Measurements from ENCODE around the gene GABRG3. TPM values are rescaled to one million over a fixed set of nuclear protein-coding genes. Genes with fewer than 3 reads are reported as not detected.

Gene GABRG3
- total and polyA plus RNA-seq, 2 of the 4 experiments (the other 2 are of a cell fraction) = not detected

GRCh38 chr15:26936502-26936901 lies 34.5 kb upstream of the GABRG3 start:
- Histone ChIP-seq H2AK5ac (ENCODE audit: low read depth, low read length) (no peak overlapping the region), H3K4me2 (ENCODE audit: low read depth, low read length) (no peak overlapping the region), H3K4ac (ENCODE audit: low read depth, low read length) (no peak overlapping the region), H2BK15ac (ENCODE audit: low read depth, low read length) (no peak overlapping the region), H3K27ac (ENCODE audit: insufficient read depth, low read length) (no peak overlapping the region), H3K23ac (ENCODE audit: low read depth, low read length) (no peak overlapping the region), H2AFZ (replicated peaks; ENCODE audit: low read length, poor library complexity) (no peak overlapping the region), H3K56ac (ENCODE audit: extremely low read depth, insufficient read depth, low read length) (no peak overlapping the region), H4K8ac (ENCODE audit: low read depth in 2 of 2, low read length in 2 of 2) (no peak overlapping the region), H2BK120ac (ENCODE audit: low read depth, low read length) (no peak overlapping the region), H2BK5ac (ENCODE audit: low read depth, low read length, poor library complexity, severe bottlenecking) (no peak overlapping the region), H4K5ac (ENCODE audit: low read depth, low read length) (no peak overlapping the region), H2AK9ac (replicated peaks; ENCODE audit: low read depth, low read length, poor library complexity) (no peak overlapping the region), H2BK20ac (ENCODE audit: low read depth, low read length) (no peak overlapping the region), H4K20me1 (ENCODE audit: insufficient read depth, low read length) (no peaks in the 10 kb centered on the region), H3K18ac (ENCODE audit: low read depth, low read length) (no peak overlapping the region), H4K91ac (ENCODE audit: insufficient read depth, low read depth, low read length) (no peak overlapping the region), H3K9me3 (ENCODE audit: control insufficient read depth, insufficient read depth, low read length) (peaks cover 35% of the 10 kb centered on the region), H3K4me3 (ENCODE audit: insufficient read depth, low read depth, low read length) (no peak overlapping the region), H3K9me1 (ENCODE audit: insufficient read depth, low read length) (no peaks in the 10 kb centered on the region), H3K36me3 (ENCODE audit: control insufficient read depth, insufficient read depth, low read length) (no peaks in the 10 kb centered on the region), H3K4me1 (ENCODE audit: control insufficient read depth, insufficient read depth, low read length) (no peaks in the 10 kb centered on the region), H3K27me3 (ENCODE audit: control insufficient read depth, insufficient read depth, low read length) (no peaks in the 10 kb centered on the region), H3K14ac (replicated peaks; ENCODE audit: low read depth, low read length) (no peak overlapping the region), H3K79me1 (ENCODE audit: low read depth in 1 of 2, low read length in 2 of 2) (no peaks in the 10 kb centered on the region), H3K9ac (ENCODE audit: low read depth, low read length) (no peak overlapping the region)
- dilution Hi-C loops (cut with HindIII; ENCODE audit: low sequenced_read_pairs, unreplicated experiment) (no loop called here), intact Hi-C loops (cut with micrococcal nuclease) (no loop called here), in situ Hi-C loops (cut with MboI; ENCODE audit: low sequenced_read_pairs) (no loop called here)
- 29% methylated on average over 1 of the region's 5 CpGs; no CpG with 5 or more reads in 1 of the 2 experiments for WGBS, 2 experiments (ENCODE audit: extremely low coverage in 2 of 2, insufficient read length in 1 of 2)
- DNase-seq (no peak), ATAC-seq (ENCODE audit: low read depth) (no peak)
- ChIA-PET POLR2A (ENCODE audit: unreplicated experiment) (no interaction called here), CTCF (no interaction called here)
- TF ChIP-seq POLR2A (IDR thresholded peaks at IDR 0.05; ENCODE audit: low read depth, low read length) = no peak
- TF ChIP-seq RFX5 (IDR thresholded peaks at IDR 0.05; ENCODE audit: low read depth, low read length) = no peak
- TF ChIP-seq NFE2L2 (IDR thresholded peaks at IDR 0.05; ENCODE audit: low read depth, low read length) = no peak
- TF ChIP-seq CTCF (conservative IDR thresholded peaks at IDR 0.05; ENCODE audit: low read depth, low read length) = no peak
- TF ChIP-seq, protein P1, sequence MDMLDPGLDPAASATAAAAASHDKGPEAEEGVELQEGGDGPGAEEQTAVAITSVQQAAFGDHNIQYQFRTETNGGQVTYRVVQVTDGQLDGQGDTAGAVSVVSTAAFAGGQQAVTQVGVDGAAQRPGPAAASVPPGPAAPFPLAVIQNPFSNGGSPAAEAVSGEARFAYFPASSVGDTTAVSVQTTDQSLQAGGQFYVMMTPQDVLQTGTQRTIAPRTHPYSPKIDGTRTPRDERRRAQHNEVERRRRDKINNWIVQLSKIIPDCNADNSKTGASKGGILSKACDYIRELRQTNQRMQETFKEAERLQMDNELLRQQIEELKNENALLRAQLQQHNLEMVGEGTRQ (IDR thresholded peaks at IDR 0.05; ENCODE audit: low read depth, low read length) = no peak
- TF ChIP-seq MAZ (IDR thresholded peaks at IDR 0.05; ENCODE audit: borderline replicate concordance, low read depth, low read length) = no peak
- no peak for TF ChIP-seq BHLHE40 (IDR thresholded peaks at IDR 0.05; ENCODE audit: low read depth, low read length)
- no peak for TF ChIP-seq RCOR1 (IDR thresholded peaks at IDR 0.05; ENCODE audit: insufficient replicate concordance, low read length)
- no peak for TF ChIP-seq MAFK (IDR thresholded peaks at IDR 0.05; ENCODE audit: low read depth, low read length)
- no peak for TF ChIP-seq MXI1 (IDR thresholded peaks at IDR 0.05; ENCODE audit: borderline replicate concordance, low read depth, low read length)
- no peak for TF ChIP-seq FOS (IDR thresholded peaks at IDR 0.05; ENCODE audit: low read depth, low read length)
- TF ChIP-seq CHD1 (IDR thresholded peaks at IDR 0.05; ENCODE audit: low read depth, low read length) = no peak
- TF ChIP-seq RAD21 (IDR thresholded peaks at IDR 0.05; ENCODE audit: low read length) = no peak
- TF ChIP-seq, protein P2, sequence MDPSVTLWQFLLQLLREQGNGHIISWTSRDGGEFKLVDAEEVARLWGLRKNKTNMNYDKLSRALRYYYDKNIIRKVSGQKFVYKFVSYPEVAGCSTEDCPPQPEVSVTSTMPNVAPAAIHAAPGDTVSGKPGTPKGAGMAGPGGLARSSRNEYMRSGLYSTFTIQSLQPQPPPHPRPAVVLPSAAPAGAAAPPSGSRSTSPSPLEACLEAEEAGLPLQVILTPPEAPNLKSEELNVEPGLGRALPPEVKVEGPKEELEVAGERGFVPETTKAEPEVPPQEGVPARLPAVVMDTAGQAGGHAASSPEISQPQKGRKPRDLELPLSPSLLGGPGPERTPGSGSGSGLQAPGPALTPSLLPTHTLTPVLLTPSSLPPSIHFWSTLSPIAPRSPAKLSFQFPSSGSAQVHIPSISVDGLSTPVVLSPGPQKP (IDR thresholded peaks at IDR 0.05; ENCODE audit: borderline replicate concordance, low read depth, low read length) = no peak
- no peak for TF ChIP-seq CEBPB (IDR thresholded peaks at IDR 0.05; ENCODE audit: low read depth, low read length)
- no peak for TF ChIP-seq SMC3 (IDR thresholded peaks at IDR 0.05; ENCODE audit: low read depth, low read length)
- BruUV-seq (replicated peaks) = no TSS peak

All from IMR-90 (cell line).